DMS153 treated with DMSO at 0.1 percent for 48 hours (cell line): Measurements from ENCODE around the gene SDK1.
"Not testable (repeated sequence)": the region's sequence is repeated elsewhere in the genome, so short reads cannot be mapped to it uniquely, and the experiment has no call there.

Experiments used
- DNase-seq: peaks from one replicate; lab custom pipeline; 2025; ENCODE audit not compliant: unreplicated experiment; lab: John Stamatoyannopoulos, UW

SDK1 gene

DNA sequence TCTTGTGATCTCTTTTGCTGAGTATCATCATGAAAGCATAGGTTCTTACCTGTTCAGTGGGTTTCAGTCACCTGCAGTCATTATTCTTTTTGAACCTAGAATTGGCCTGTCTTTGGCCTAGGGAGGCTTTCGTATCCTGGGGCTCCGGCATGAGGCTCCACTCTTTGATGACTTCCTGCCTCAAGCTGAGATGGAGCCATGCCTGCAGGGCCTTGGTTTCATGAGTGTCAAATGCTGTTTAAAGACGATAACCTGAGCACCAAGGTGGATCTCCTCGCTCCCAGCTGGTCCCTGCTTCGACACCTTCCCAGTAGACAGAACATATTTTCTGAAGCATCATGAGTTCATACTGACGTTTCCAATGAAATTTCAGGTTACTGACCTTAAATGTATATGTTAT is 783.2 kb downstream of the SDK1 start:
- no peak for DNase-seq

- DNase-seq = no peak
Measured at GRCh38 chr7:4085937-4086691, 785.1 kb downstream of the SDK1 start.

DNA sequence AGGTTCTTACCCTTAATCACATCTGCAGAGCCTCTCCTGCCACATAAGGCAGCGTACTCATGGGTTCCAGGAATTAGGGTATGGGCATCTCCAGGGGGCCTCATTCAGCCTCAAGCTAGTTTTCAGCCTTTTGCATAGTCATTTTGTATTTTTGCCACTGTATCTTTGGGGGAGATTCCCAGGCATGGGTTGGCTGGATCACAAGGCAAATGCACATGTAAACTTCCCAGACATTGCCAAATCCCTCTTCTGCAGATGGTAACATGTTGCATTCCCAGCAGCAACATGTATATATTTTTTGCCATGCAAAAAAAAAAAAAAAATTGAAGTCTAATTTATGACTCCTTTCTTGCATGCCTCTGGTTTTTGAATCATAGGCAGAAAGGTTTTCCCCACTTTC is 785.7 kb downstream of the SDK1 start:
- no peak for DNase-seq

GRCh38 chr7:4091767-4092166 is 790.7 kb downstream of the SDK1 start:
- DNase-seq = no peak

GRCh38 chr7:4093035-4093434 is 792.0 kb downstream of the SDK1 start:
- DNase-seq = no peak

- no peak for DNase-seq
Measured at GRCh38 chr7:4093483-4093882, 792.4 kb downstream of the SDK1 start.

- not testable (repeated sequence) for DNase-seq
Measured at GRCh38 chr7:4094158-4094557, 793.1 kb downstream of the SDK1 start.

DNA sequence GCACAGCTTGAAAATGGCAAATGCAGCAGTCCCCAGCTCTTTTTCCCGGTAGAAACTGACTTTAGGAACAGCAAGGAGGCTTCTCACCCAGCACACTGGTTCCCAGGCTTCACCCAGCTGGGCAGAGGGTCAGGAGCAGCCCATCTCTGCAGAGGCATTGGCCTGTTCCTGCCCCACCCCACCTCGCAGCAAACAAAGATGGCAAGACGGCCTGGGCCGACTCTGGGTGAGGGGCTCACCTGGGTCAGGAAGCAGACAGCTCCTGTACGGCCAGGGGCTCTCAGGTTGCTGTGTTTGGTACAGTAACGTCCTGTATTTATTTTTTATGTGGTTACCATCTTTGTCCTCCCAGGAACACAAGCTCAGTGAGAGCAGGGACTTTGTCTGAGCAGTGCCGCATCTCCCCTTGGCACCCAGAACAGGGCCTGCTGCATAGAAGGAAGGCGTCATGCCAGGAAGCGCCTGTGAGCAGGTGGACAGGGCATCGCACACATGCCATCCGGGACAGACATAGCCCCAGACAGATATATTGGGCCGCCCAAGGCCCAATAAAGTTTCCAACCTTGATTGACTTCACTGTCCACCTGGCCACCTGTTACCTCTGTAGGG is 796.1 kb downstream of the SDK1 start:
- no peak for DNase-seq

DNA sequence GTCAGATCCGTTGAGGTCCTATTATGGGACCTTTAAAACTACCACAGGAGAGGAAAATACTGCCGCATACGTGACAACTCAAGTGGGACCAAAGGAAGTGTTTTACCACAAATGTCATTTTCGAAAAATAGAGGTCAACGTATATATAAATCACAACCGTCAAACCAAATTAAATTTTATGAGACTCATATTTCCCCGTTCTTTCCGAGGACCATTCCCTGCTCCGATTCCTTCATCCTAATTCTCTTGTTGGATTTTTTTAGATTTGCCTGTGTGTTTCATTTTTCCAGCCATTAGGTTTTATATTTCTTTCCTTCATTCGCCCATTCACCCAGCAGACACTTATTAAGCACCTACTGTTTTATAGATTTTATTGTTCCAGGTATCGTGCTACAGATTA is 797.1 kb downstream of the SDK1 start:
- DNase-seq = no peak

DNA sequence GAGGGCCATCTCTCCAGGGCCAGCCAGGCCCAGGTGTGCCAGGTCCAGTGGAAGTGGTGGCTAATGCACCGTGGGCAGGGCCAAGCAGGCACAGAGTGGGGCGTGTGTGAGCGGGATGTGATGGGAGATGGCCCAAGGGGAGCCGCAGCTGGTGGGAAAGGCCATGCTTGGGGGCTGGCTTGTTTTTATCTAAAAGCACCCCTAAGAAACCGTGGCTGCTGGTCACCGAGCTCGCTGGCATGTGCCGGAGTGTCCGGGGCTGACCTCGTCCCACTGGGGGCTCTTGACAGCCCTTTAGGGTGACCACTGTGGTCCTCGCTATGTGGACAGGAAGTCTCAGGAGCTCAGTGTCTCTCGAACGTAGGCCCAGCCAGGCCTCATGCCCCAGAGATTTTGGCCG is 798.6 kb downstream of the SDK1 start:
- DNase-seq = no peak

GRCh38 chr7:4100148-4100547 is 799.1 kb downstream of the SDK1 start:
- DNase-seq = no peak

- no peak for DNase-seq
Measured at GRCh38 chr7:4100691-4101090, 799.6 kb downstream of the SDK1 start.

GRCh38 chr7:4102231-4102841 is 801.3 kb downstream of the SDK1 start:
- no peak for DNase-seq

GRCh38 chr7:4103352-4104091 is 802.5 kb downstream of the SDK1 start:
- DNase-seq = no peak

DNA sequence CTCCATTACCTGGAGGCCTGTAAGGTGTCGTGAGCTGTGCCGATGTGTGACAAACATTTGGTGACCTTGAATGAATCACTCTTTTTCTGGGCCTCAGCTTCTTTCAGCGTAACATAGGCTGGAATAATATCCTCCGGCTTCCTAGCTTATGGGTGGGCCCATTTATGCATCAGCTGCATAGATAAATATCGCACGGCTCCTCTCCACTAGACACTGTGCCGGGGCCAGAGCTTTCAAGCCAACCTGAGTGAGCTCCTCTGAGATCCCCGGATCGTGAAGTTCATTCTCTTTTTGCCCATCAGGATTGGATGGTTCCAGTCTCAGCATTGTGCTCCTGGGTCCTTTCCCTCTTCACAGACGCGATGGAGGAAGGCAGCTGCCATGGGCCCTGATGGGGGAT is 806.8 kb downstream of the SDK1 start:
- DNase-seq = no peak

DNA sequence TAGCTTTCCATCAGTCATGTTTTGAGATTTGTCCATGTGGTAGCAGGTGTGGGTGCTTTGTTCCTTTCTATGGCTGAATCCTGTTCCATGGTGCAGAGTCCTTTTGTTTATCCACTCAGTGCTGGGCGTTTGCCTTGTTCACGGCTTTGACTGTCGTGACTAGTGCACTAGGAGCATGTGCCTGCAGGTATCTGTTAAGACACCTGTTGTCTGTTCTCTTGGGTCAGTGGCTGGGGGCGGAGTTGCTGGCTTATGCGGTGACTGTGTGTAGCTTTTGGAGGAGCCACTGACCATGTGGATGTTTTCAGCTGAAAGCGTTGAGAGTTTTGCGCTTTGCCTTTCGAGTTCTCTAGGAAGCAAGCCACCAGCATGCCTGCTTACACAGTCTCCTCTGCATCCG is 807.9 kb downstream of the SDK1 start:
- DNase-seq = no peak

- no peak for DNase-seq
Measured at GRCh38 chr7:4109481-4110110, 808.5 kb downstream of the SDK1 start.

DNA sequence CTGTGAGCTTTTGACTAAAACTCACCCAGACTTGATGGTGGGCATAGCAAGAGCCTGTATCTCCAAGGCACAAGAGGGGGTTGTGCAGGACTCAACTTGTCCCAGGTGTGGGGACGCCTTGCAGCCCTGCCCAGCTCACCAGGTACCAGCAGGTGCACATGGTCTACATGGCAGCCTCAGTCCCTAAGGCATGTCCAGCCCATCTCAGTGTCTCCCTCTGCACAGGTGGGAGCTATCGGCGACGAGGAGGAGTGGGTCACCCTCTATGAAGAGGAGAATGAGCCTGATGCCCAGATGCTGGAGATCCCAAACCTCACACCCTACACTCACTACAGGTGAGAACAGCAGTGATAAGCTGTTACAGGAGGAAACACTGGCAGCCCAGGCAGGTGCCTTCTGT is 809.4 kb downstream of the SDK1 start:
- DNase-seq = no peak

DNA sequence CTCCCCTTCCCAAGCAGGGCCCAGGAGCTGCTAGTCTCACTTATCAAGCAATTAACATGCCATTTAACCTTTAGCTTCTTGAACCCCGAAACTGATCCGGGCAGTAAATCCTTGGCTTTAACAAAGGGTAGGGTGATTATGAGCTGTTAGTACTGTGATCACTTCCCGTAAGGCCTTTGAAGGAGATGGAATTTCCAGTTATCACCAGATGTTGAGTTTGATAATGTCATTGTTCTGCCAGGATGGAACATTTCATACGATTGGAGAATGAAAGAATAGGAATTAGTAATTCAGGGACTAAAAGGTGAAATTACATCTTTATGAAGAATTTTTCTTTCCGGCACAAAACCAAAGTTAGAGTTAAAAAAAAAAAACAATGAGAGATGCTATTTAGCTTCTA is 810.1 kb downstream of the SDK1 start:
- DNase-seq = no peak

- DNase-seq = no peak
Measured at GRCh38 chr7:4113271-4113670, 812.2 kb downstream of the SDK1 start.

DNA sequence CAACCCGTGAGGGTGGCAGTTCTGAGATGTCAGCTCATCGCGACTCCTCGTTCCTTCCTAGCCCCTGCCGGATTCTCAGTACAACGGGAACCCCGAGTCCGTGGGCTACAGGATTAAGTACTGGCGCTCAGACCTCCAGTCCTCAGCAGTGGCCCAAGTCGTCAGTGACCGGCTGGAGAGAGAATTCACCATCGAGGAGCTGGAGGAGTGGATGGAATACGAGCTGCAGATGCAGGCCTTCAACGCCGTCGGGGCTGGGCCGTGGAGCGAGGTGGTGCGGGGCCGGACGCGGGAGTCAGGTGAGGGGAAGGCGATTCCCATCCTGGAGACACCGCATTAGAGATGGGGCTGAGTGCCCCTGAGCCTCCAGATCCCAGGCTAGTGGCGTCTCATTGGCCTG is 812.9 kb downstream of the SDK1 start:
- no peak for DNase-seq
